A172 (cell line): Measurements from ENCODE around the gene BFSP2. TPM values are rescaled to one million over a fixed set of nuclear protein-coding genes. Genes with fewer than 3 reads are reported as not detected.

ENCODE experiments used
- DNase-seq: peaks from one replicate; pipeline ENCODE4 v3.0.0-alpha.2; 2015; ENCODE audit warnings: low spot score
- total RNA-seq: library from RNA; depleted of rRNA; stranded (reverse); fragments of >200 nt; shearing (Covaris generic); gene quantifications from 2 replicates; pipeline ENCODE4 v1.2.3, GENCODE V29; 2014

BFSP2 gene
- total RNA-seq, 1 experiment from 2014 or later: not detected

- no peak for DNase-seq
Measured at GRCh38 chr3:133418361-133418760, 18.5 kb downstream of the BFSP2 start.

DNA sequence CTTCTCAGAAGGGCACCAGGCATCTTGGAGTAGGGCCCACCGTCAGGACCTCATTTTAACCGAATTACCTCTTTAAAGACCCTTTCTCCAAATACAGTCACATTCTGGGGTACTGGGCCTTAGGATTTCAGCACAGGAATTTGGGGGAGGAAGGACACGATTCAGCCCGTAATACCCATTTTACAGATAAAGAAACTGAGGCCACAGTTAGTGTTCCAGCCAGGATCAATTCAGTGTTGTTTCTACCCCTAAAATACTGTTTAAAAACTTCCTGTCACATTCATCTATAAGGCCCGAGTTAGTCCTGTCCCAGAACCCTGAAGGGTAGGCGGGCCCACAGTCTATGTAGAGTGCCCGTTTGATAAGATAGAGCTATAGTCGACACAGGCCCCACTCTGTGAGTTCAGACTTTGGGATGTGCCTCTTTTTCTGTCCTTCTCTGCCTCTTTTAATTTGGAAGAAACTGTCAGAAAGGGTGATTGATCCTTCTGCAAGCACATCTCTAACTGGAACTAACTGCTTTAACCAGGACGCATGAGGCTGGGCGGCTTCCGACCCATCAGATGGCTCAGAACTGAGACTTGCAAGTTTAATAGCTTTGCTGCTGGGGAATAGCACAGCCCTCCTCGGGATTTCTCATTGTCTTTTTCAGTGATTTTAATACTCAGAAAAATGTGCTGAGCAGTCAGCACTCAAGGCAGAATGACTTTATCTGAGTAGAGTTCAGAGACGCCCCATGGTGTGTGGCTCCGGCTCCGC, 19.5 kb downstream of the BFSP2 start:
- DNase-seq: no peak

- DNase-seq: no peak
Measured at GRCh38 chr3:133424937-133425869, 25.3 kb downstream of the BFSP2 start.

DNA sequence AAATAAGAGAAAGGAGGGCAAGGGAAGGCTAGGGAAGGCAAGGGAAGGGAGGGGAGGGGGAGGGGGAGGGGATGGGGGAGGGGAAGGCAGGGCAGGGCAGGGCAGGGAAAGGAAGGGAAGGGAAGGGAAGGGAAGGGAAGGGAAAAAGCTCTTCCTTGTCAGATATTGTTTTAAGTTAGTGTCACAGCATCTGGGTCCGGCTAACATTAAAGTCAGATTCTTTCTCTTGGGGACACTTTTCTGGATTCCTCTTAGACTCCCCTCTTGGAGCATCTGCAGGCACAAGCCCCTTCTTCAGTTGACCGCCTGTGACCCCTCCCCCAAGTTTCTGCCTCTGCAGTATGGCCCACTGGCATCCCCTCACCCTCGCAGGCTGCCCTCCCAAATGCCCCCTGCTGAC, 26.0 kb downstream of the BFSP2 start:
- no peak for DNase-seq

- peak; percentile 32 for DNase-seq
Measured at GRCh38 chr3:133426721-133427120, 26.9 kb downstream of the BFSP2 start.

DNA sequence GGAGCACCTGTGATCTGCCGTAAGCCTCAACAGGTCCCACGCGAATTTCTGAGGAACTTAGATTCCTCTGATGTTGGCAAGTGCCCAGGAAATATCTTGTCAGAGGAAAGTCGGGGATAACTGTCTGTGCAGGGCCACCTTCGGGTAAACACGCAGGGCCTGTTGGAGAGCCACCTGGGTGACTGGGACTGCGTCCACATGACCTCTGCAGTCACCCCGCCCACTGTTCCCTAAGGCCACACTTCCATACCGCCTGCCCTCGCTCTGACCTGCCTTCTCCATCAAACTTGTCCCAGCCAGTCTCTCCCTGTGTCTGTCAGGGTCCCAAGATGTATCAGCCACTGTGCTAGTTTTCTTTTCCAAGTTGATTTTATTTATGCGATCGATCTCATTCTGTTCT, 28.7 kb downstream of the BFSP2 start:
- no peak for DNase-seq

- no peak for DNase-seq
Measured at GRCh38 chr3:133429063-133429462, 29.2 kb downstream of the BFSP2 start.

GRCh38 chr3:133439563-133439962, 39.7 kb downstream of the BFSP2 start:
- DNase-seq: no peak

DNA sequence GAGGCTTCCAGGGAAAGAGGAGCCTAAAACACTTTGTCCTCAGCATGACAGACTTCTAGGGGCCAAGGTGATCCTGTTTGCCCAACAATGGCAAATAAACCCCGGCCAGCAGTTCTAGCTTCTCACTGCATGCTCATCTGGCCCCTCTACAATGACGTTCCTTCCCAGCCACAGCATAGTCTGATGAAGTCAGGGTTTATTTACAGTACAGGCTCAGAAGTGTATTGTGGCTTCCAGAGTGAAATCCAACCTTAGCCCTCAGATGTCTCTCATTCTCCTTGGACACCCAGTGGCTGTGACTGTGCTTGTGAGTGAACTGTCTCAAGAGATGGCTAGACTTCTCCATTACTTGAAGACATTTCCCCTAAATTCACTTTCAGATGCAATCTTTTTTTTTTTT, 40.8 kb downstream of the BFSP2 start:
- DNase-seq: no peak

GRCh38 chr3:133441867-133442270, 42.0 kb downstream of the BFSP2 start:
- DNase-seq: no peak

DNA sequence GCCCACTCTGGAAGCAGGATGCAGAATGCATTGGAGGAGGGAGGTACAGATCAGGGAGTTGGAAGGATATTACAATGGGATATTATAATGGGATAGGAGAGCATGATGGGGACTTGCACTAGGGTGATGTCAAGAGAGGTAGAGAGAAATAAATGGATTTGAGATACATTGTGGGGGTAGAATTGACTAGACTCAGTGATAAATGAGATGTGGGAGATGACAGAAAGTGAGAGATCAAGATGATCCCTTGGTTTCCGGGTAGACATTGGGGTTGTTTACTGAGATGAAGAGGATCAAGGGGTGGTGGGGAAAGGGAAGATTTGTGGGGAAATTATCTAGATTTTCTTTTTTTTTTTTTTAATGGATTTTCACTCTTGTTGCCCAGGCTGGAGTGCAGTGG, 42.7 kb downstream of the BFSP2 start:
- no peak for DNase-seq

DNA sequence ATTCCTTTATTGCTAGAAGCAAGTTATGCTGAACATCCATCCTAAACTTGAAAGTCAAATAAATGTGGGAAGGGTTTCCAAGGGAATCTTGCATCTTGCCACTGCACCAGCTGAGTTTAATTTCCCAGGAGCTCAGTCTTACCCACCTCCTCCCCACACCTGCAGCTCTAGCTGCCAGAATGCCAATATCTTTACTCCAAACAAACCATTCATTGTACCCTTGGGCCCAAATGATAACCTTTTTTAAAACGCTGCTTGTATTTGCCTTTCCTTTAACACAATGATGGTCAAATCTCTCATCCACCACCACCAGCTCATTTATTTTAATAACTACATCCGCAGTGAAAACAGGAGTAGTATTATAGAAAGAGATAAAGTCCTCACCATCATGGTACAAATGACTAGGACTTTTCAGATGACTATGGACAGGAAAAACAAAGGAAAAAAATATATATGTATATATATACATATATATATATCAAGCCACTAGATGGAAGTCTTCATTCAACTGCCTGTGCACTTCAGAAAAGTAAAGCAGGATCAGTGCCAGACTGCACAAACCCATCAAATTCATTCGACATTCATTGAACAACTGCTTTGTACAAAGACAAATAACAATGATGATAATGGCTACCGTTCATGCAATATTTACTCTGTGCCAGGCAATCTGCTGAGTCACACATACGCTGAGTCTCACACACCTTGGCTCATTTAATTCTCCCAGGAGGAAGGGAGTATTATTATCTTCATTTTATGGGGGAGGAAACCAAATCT, 44.0 kb downstream of the BFSP2 start:
- DNase-seq: peak; percentile 38

GRCh38 chr3:133444423-133444774, 44.5 kb downstream of the BFSP2 start:
- DNase-seq: no peak

DNA sequence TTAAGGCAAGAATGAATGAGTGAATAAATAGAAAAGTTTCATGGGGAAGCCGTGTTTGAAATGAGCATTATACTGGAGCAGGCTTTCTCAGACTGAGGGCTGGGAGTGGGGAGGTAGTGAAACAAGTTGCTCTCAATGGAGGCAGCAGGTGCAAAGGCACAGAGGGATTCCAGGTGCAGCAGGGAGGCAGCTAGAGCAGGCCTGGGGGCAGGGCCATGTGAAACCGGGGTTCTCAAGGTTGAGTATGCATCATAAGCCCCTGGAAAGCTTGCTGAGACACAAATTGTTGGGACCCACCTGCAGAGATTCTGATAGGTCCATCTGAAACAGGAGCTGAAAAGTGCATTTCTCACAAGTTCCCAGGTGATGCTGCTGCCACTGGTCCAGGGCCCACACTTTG, 45.3 kb downstream of the BFSP2 start:
- DNase-seq: no peak

DNA sequence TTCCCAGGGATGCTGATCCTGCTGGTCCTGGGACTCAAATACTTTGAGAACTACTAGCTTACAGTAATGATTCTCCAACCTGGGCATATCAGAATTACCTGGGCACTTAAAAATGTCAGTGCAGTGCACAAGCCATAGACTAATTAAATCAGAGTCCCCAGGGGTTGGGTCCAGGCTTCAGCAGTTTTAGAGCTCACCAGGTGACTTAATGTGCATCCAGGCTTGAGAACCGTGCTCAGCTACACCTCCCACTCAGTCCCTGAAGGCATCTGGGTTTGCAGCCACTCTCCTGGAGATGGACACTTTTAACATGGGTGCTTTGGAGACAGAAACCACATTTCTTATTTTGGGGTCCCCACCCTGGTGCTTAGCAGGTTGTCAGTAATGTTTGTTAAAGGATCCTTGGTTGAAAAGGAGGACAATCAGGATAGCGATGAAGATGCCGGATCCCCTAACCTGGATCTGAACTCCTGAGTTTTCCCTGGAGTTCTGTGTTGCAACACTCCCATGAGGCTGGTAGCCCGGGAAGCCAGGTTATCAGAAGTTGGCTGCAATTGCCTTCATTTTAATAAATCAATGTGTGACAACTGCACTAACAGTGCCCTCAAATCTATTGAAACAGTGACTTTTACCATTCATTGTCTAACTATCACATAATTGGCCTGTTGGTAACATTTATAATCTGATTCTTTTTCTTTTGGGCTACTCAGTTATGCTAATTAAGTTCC, 48.1 kb downstream of the BFSP2 start:
- no peak for DNase-seq

DNA sequence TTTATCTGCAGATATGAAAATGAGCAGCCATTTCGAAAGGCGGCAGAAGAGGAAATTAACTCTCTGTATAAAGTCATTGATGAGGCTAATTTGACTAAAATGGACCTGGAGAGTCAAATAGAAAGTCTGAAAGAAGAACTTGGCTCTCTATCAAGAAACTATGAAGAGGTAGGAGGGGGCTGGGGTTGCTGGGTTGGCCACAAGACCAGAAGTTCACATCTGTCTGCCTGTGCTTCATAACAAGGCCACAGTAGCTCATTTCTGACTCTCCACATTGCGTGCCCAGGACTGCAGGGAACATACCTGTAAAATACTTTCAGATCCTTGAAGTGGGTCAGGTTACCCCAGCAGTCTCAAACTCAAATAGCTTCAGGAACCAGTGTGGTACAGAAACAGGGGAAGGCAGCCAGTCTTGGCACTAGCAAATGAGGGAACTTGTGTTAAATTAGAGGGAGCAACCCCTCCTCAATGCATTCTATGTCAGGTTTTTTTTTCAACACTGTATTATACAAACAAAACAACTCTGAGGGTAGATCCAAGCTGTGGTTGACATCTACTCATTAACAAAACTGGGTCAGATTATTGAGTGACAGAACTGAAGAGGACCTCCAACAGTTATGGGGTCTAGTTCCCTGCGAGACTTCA, 48.7 kb downstream of the BFSP2 start:
- DNase-seq: no peak

DNA sequence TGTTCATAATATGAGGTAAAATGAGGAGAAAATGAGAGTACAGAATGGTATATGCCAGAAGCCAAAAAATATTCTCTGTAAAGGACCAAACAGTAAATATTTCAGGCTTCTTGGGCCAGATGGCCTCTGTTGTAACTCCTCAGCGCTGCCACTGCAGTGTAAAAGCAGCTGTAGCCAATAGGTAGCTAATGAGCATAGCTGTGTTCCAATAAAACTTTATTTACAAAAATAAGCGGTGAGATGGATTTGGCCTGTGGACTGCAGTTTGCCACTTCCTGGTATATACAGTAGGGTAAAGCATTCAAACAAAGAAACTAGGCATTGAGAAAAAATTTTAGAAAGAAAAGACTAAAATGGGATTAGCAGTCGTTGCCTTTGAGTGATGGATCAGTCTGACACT, 51.5 kb downstream of the BFSP2 start:
- no peak for DNase-seq

DNA sequence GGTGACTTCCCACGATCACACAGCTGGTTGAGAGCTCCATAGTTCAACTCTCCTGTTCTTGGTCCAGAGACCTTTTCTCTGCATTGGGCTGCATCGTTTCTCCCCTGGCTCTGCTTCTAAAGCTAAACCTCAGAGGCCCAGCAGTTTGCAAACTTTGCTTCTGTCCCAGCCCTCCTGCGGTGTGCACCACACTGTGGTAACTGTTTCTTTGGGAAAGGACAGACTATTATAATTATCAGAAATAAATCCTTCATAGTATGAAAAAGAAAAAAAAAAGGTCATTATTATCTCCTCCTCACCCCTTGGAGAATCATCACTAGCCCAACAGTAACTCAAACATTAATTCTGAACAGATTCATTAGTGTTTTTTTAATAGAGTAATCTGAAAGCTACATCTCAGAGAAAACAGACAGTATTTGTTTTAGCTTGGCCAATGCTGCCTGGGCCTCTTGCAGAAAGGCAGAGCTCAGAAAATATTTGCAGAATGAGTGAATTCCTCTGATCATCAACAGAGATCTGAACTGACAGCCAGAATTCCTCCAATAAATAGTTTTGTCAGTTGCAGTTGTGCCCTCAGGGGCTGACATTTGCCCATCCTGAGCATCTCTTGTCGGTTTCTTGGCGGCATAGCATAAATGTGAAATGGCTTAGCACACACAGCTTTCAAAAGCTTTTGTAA, 52.9 kb downstream of the BFSP2 start:
- DNase-seq: no peak

DNA sequence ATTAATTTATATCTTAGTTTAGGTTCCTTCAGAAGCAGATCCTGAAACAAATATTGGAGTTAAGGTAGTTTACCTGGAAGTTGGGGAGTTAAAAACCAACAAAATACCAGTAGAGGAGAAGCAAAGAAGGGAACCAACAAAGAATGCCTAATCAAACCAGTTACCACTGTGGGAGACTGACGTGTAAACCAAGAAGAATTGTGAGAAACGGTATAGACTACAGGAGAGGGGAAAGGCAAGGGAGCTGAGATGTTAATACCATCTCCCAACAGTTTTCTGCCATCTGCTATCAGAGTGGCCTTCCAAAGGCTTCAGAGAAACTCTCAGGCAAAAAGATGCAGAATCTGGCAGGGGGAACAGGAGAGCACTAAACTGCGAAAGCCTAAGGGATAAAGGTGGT, 53.5 kb downstream of the BFSP2 start:
- no peak for DNase-seq

GRCh38 chr3:133455281-133455680, 55.4 kb downstream of the BFSP2 start:
- no peak for DNase-seq

DNA sequence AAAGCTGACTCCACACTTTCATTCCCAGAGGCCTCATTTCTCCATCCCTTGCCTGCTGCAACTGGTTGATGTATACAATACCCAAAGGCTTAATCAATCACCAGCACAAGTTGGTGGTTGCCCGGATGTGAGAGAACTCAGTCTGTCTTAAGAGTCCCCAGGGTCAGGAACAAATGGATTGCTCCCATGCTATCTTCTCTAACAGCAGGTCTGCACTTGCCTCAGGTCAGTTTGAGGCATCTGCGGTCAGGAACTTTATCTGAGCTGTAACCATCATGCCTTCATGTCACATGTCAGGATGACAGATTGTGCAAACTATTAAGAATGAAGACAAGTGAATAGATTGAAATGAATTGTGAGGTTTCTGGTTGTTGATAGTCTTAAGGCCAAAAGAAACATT, 56.1 kb downstream of the BFSP2 start:
- DNase-seq: no peak
